ENCODE measurements around the gene DNAJB6.

Gene DNAJB6

DNA sequence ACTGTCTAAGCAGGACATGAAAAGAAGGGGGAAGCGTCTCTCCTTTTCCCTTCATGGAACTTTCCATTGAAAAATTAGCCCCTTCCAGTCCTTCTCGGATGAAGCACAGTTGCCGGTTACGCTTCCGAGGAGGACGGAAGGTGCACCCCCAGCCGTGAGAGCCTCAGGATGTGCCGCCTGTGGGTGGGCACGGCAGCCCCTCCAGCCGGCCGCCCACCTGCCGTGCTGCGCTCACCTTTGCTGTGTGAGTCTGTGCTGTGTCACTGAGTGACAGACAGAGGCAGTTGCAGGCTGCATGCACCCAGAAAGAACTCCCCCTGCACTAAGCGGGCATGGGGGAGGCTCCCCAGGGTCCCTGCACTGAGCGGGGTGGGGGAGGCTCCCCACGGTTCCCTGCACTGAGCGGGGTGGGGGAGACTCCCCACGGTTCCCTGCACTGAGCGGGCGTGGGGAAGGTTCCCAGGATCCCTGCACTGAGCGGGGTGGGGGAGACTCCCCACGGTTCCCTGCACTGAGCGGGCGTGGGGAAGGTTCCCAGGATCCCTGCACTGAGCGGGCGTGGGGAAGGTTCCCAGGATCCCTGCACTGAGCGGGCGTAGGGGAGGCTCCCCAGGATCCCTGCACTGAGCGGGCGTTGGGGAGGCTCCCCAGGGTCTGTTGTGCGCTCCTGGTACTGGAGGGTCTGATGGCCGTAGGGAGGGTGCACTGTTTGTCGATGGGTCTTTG, 74.2 kb downstream of the DNAJB6 start:
- DNase-seq = no peak

DNA sequence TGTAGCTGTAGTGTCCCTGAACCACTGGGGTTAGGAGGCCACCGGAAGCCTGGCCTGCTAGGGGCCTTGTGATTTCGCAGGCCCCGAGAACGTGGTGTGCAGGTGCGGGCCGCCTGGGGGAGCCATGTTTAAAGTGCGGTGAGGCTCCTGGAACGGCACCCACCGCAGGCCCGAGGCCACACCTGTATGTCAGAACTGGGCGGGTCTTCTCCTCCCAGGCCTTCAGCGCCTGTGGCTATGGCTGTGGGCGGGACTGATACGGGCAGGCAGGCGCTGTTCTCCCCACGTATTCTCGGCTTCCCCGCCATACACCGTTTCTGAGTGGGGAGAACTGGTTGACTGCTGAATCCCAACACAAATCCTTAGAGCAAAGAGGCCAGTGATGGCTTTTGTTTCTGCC, 74.8 kb downstream of the DNAJB6 start:
- no peak for DNase-seq

DNA sequence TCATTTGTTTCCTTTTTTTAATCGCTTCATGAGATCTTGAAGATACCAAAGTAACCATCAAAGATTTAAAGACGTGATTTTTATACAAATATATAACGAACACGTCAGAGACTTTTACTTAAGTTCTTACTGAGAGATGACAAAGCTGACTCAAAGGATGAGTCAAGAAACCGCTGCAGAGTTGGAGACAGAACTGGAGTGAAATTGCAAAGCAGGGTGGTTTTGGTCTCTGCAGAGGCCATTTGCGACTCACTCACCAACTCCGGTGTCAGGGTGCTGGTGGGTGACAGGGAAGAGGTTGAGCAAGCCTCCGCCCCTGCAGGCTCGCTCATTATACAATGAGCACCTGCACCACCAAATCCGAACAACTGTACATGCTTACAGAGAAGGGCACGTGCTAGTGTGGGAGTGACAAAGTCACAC, 75.2 kb downstream of the DNAJB6 start:
- no peak for DNase-seq

DNA sequence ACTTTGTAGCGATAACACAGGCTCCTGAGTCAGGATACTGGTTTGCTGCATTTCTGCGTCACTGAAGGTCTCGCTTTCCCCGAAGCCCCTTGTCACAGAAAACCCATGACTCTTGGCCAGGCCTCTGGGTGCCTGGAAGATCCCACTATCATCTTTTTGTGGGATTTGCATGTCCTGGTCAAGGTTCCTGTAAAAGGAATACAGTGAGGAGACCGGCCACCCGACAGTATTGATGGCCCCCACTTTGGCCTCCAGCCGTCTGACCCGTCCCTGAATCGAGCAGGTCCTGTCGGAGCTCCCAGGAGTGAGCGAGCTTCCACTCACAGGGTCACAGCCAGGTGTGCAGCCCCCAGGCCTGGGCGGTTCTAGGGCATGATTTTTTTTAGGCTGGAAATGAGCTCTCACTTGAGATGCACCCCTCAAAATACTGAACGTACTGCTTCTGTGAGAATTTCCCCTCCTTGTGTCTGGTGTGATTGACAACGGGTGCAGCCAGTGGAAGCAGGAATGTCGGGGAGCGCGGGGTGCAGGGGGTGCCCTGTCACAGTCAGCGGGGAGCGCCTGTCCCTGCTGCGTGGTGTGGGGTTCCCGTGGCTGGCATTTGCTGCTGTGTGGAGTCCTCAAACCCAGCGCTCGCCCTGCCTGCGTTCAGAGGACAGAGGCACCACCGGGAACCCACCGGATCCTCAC, 75.8 kb downstream of the DNAJB6 start:
- no peak for DNase-seq

DNA sequence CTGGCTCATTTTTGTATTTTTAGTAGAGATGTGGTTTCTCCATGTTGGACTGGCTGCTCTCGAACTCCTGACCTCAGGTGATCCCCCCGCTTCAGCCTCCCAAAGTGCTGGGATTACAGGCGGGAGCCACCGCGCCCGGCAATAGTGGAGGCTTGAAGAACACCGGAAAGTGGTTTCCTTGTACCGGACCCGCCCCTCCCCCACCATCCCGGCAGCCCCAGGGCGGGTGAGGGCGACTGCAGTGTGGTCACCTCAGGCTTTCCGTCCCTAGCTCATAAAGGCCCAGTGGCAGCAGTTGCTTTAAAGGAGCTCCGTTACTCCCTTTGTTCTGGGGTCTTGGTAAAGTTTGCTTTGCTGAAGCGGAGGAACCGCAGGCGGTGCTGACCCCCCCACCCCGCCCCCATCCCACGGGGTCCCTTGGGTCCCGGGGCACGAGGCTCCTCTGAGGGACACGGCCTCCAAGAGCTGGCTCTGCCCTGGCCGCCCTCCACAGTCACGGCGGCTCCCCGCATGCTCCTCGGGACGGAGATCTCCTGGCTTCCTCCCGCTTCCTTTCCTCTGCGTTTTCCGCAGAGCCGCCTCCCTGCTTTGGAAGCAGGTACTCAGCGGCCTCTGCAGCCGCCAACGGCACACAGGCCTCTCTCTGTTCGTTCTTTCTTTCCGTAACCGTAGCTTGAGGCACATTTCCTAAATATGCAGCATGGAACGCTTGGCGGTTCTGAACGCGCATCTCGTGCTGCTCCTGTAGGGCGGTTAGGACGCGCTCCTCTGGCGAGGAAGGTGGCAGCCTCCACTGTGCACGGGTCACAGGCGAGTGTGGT, 77.3 kb downstream of the DNAJB6 start:
- no peak for DNase-seq

DNA sequence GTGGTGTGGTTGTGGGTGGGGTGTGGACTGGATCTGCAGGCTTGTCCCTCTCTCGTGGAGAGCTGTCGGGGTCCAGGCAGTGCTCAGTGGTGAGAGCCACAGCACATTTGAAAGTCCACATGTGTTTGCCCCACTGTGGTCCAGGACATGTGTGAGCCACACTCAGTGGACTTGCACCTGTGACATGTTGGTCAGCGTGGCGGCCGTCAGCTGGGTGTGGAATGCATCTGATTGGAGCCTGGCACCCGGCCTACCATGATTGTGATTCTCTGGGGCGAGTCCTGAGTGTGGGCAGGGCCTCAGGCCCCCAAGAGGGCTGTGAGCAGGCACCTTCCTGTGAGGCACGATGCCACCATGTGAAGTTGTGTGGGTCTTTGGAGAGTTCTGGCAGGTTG, 77.9 kb downstream of the DNAJB6 start:
- no peak for DNase-seq

DNA sequence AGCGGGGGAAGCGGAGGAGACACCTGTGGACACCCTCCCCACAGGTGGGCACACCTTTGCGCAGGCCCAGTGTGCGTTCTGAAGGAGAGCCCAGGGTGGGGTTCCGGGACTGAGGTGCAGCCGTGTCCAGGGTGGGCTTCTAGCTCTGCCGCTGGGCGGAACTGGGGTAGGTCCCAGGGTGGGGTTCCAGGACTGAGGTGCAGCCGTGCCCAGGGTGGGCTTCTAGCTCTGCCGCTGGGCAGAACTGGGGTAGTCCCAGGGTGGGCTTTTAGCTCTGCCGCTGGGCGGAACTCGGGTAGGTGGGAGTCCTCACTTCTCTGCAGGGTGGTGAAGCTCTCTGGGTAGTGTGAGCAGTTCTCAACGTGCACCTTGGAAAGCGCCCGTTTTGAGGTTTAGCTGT, 78.7 kb downstream of the DNAJB6 start:
- no peak for DNase-seq

DNA sequence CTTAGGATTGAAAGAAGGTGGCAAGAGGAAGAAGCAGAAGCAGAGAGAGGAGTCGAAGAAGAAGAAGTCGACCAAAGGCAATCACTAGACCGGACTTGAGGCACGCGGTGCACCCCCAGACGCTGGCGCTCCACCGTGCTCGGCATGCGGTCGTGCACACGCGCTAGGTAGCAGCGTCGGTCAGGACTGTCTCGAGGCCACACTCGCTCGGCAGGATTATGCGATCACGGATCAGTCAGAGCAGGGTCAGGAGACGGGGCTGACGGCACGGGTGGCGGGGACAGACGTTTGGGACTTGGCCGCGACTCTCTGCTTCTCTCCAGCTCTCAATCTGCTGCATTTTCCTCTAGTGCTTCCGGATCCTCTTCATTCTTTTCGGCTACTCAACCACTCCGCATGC, 79.2 kb downstream of the DNAJB6 start:
- no peak for DNase-seq

DNA sequence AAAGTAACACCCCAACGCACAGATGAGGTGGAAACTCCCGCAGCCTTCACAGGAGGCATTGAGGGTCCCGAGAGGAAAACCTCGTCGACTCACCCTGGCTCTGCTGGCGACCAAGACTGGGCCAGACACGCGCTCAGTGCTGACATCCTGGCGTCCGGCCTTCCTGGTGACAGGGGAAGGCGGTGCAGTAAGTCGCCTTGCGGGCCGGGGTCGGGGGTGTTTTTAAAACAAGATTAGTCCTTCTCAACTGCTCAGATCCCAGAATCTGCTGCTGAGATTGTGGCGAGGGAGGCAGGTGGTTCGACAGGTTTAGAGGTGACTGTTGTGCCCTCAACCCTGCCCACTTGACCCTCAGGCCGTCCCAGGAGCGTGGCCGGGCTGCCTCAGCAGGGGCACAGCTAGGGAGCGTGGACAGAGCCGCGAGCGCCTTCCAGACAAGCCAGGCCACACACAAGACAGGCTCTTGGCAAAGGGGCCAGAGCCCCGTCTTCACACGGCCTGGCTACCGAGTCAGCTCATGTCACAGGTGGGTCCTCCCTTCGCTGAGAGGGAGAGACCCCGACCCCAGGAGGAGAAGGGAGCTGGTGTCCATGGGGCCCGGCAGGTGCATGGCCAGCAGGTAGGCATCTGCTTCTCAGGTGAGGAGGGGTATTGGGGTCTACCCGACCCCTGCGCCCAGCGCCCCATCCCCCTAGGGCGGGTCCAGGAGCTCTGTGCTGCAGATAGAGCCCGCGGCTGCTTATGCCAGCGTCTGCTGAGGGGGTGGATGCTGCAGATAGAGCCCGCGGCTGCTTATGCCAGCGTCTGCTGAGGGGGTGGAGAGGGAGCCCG, 81.6 kb downstream of the DNAJB6 start:
- DNase-seq = no peak

DNA sequence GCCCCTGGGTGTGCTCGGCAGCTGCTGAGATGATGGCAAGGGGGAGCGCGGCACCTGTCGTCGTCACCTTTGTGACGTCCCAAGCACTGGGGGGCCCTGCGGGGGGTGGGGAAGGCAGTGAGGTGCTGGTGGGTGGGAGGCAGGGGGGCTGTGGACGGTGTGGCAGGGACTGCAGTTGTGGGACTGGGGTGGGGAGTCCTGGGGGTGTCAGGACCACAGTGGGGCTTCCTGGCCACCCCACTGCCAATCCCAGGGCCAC, 82.2 kb downstream of the DNAJB6 start:
- no peak for DNase-seq

DNA sequence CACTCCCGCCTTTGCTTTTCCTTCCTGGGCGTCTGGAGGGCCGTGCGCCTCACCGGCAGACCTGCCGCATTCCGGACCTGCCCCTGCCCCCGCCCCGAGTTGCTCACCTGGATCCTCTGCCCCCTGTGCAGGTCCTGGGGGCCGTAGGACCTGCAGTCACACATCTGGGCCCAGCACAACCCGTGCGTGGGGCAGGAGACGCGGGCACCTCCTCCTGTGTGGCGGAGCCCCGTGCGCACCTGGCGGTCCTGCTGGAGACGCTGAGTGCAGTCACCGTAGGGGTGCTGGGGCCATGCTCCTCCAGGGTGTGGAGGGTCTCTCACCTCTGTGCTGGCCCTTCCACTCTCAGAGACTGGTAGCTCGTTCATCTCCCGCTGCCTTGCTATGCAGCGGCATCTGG, 85.5 kb downstream of the DNAJB6 start:
- no peak for DNase-seq

DNA sequence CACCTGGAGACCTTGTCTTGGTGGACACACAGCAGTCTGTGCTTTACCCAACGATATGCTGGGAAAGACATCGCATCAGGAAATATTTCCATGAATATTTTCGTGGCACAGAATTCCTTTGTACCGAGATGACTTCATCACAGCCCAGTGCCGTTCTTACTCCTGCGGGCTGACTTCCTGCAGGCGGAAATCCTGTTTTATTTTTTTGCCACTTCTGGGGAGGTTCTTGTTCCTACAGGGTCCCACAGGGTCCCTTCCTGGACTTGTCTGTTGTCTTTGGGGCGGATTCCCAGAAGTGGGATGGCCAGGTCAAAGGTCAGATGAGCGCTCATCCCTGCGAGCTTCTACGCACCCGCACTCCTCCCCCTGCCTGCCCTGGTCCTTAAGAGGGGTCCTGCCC, 86.5 kb downstream of the DNAJB6 start:
- DNase-seq = no peak

DNA sequence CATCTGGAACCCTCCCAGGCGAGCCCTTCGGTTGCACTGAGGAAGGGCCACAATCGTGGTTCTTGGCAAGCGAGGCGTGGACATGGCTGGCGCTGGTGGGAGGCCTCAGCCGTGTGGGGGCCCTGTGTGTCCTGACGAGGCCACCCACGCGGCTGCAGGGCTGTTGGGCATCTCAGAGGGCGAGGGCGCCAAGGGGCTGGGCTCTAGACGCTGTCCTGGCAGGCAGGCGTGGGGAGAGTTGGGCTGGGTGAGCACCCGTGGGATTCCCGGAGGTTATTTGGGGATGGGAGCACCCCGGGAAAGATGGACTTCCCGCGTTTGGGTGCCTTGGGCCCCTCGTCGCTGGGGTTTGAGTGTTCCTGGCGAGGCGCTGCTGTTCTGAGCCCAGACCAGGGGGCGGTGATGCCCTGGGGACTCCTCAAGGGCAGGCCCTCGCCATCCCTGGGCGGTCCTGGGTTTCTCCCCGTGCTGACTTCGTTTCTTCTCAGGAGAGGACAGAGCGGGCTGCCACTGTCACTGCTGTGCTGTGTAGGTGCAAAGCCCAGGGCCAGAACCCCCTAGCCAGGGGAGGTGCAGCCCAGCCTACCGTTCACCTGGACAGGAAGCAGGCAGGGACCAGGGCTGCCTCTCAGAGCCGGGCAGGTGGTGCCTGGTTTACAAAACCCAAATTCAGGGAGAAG, 87.2 kb downstream of the DNAJB6 start:
- DNase-seq = no peak

DNA sequence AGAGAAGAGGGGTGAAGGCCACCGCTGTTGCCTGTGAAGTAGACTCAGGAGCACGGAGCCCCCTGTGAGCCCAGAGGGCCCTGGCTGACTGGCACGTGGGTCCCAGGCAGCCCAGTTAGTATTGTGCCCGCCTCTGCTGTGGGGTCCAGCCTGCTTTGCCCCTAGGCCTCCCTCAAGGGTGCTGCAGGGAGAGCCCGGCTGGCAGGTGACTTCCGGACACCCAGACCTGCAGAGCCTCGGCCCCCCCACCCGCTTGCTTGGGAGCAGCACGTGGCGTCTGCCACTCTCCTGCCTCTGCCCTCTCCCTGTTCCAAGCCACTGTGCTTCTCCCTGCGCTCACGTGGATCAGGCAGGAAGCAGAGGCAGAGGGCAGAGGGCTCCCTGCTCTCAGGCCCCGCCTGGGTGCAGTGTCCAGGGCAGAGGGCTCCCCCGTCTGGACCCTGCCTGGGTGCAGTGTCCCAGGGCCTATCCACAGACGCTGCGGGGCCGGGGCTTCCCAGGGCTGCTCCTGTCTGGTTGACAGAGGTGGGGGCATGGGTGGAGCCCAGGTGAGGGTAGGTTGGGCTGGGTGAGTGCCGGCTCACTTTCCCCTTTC, 88.4 kb downstream of the DNAJB6 start:
- no peak for DNase-seq

DNA sequence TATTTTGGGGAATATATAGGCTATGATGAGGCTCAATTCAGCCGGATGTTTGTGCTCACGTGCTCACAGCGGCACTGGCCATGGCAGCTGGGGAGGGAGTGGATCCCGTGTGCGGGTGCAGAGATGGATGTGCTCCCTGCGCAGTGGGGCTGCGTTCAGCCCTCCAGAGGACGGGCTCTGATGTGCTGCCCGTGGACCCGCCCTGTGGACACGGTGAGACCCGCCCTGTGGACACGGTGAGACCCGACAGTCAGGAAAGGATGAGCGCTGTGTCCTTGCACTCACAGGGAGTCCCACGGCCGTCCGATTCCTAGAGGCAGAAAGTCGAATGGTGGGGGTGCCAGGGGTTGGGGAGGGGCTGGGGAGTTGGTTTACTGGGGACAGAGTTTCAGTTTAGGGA, 89.0 kb downstream of the DNAJB6 start:
- no peak for DNase-seq

DNA sequence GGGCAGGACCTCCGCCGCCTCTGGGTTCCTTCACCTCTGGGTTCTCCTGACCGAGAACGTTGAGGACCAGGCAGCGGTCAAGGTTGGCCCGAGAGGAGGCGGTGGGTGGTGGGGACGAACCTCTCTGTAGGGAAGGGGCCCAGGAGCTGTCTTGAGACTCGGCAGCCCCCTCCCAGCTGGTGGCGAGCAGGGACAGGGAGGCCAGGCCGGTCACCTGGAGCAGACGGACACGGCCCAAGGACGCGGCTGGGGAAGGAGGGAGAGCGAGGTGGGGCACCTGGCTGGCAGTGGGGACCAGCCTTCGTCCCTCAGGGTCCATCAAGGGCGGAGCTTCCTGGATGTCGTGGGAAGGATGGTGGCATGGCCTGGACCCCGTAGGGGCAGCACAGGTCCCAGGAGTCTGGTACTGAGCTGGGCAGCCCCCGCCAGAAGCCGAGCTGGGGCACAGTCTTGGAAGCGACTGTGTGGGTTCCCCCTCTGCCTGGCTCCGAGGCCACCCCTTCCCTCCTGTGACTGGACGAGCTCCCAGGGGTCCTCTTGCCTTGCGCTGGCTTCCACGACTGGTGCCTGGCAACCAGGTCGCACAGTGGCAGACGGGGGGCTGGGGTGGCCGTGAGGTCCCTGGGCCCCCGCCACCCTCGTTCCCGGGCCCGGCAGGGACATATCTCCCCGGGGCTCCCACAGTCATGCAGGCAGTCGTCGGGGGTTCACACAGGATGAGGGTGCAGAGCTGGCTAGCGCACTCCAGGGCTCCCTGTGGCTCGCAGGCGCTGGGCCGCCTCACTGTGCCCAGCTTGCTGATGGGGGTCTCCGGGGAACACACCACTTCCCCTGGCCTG, 89.9 kb downstream of the DNAJB6 start:
- no peak for DNase-seq

DNA sequence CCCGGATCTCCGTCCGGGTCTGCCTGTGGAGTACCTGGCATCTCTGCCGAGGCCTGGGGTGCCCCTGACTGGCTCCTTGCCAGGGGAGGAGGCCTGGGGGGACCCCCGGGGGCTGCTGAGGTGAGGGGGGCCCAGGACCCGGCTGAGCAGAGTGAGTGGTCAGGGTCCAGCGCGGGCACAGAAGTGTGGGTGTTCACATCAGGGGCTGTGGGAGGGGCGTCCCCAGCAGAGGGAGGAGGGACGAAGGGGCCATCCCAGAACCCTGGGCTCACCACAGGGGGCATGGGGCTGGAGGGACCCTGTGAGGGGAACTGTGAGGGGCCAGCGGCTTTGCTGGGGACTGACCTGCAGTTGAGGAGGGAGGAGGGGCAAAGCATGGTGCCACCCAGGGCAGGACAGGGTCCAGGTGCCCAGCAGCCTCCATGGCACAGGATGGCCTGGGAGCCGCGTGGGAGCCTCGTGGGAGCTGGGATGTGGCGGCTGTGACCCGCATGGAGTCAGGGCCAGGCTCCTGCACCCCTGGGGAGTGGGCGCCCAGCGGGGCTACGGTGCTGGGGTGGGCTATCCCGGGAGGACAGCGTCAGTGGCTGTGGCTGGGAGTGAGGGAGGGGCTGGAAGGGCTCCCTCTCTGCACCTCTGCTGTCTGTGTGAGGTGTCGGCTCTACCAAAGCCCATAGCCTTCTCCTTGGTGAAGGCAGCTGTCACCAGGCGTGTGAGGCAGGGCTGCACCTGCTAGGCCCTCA, 91.2 kb downstream of the DNAJB6 start:
- no peak for DNase-seq

DNA sequence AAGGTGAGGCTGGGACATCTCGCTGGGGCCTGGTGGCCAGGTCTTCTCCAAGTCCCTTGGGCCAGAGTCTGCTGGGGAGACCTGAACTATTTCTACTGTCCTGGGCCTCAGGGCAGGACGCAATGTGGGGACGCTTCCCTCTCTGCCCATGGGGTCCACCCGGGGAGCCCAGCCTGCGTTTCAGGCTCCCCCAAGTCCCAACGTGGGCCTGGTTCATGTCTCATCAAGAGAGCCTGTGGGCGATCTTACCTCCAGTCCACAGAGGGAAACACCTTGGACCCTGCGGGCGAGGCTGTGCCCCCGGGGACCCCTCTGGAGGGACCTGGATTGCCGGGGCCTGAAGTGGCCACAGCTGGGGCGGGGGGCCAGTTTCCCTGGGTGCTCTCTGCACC, 91.7 kb downstream of the DNAJB6 start:
- no peak for DNase-seq

DNA sequence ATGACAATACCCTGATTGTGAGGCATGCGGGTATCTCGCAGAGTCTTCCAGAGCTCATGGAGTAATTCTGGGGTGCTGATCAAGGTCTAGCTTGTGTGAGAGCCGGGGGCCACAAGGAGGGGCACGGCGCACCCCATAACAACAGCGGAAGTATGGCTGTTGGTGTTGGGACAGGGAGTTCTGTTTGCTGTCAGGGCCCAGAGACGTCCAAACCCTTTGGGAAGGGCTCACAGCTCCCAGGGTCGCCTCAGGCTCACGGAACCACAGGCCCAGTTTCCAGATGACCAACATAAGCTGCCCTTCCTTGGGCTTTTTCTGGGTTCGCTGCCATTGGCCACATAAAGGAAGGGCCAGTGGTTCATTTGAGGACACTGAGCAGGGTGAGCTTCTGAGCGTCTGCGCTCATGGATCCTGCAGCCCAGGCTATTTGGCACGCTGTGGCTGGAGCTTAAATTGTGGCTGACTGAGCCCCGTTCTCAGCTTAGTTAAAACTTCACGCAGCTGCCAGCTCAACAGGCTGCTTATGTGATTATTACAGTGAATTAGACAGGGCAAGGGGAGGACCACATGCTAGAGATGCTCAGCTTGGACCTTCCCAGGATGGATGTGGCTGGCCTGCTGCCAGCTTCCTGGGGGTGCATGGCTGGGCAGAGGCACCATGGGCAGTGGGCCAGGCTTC, 92.3 kb downstream of the DNAJB6 start:
- no peak for DNase-seq

DNA sequence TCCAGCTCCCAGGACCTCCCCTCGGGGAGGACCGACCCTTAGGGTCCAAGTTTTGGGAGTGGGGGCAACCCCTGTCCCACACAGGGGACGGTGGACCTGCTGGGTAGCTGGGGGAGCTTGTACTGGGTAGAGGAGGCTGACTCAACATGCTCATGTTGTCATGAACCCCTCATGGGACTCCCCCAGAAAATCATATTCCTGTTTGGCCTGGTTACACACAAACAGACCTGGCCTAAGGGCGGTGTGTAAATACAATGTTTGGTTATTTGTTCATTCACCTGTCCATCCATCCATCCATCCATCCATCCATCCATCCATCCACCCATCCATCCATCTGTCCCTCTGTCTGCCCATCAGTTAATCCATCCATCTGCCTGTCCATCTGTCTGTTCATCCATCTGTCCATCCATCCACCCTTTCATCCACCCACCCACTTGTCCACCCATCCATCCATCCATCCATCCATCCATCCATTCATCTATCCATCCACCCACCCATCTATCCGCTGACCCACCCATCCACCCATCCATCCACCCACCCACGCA, 92.9 kb downstream of the DNAJB6 start:
- no peak for DNase-seq

All from NCI-H187 (cell line).